ENCODE results near the gene ZSCAN2. TPM values are rescaled to one million over a fixed set of nuclear protein-coding genes. Genes with fewer than 3 reads are reported as not detected.

The ZSCAN2 gene
- total RNA-seq, 1 donor from 2014 or later = 9.0 TPM

DNA sequence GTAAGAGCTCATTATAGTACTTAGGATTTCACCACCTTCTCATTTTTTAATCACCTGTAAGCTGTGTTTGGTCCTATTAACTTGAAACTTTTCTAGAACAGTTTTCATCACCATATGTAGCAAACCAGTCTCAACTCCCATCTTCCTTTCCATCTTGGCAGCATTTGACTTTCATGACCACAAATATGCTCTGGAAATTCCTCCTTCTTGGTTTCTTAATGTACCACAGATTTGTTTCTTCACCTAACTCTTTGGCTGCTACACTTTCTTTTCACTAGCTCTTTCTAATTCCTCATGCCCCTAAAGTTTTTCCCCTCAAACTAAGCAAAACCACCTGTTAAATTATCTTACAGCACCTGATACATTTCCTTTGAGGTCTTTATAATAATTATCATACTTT lies 70.4 kb downstream of the ZSCAN2 start:
- no peak for DNase-seq (ENCODE audit: low spot score)

Other genes starting within 250 kb of the ZSCAN2 start
- gene WDR73, start 53.3 kb downstream of the ZSCAN2 start, total RNA-seq = 48.2 TPM
- 9.1 TPM for gene NMB, start 57.2 kb downstream of the ZSCAN2 start, total RNA-seq
- 130 TPM for gene SEC11A, start 115.1 kb downstream of the ZSCAN2 start, total RNA-seq
- 29.0 TPM for gene ZNF592, start 147.6 kb downstream of the ZSCAN2 start, total RNA-seq
- gene ALPK3, start 216.3 kb downstream of the ZSCAN2 start, total RNA-seq = 9.7 TPM